Dedifferentiated amniotic fluid mesenchymal stem cell (primary cell): ENCODE measurements around the gene ITGAV.

Source experiments
- DNase-seq: peaks from one replicate; pipeline ENCODE4 v3.0.0-alpha.2; 2016; ENCODE audit errors: extremely low spot score

The ITGAV gene

DNA sequence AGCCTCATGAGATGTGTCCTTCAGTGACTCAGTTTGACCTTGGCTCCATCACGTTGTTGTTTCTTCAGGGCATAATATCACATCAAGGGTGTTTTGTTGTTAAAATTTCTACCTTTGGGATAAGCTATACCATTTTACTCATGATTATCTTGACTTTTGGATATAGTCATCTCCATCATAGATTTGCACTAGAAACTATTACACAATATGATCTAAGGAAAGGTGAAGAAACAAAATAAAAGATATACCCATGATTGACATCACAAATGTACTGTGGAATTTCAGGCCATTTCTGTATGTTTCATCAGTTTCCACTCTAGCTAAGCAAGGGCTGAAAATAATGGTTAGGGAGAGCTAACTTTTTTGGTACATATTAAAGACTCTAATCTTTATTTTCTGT, 79.3 kb downstream of the ITGAV start:
- no peak for DNase-seq

DNA sequence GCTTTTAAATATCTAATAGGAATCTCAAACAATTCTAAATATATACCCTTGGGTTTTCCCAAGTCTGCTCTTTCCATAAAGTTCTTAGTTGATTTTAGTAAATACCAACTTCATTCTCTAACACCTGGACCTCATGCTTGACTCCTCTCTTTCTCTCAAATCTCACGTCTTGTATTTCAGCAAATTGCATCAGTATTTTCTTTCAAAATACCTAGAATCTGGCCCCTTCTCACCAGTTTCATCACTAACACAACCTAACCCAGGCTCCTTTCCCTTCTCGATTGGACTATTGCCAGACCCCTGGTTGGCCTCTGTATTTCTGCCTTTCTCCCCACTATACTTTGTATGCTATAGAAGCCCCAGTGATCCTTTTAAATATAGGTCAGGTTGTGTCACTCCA, 81.0 kb downstream of the ITGAV start:
- no peak for DNase-seq

DNA sequence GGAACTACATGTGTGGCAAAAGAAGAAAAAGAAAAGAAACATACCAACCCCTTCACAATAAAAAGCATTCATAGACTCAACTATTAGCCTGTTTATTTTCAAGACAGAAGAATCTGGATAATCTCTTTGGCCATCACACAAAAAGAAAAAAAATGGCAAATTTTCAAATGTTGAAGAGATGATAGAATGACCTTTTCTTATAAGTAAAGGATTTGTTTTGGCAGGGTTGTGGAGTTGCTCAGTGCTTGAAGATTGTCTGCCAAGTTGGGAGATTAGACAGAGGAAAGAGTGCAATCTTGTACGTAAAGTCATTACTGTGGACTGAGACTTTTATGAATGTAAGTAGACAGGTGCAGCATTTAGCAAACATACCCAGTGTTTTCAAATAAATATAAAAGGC, 85.5 kb downstream of the ITGAV start:
- DNase-seq = no peak

DNA sequence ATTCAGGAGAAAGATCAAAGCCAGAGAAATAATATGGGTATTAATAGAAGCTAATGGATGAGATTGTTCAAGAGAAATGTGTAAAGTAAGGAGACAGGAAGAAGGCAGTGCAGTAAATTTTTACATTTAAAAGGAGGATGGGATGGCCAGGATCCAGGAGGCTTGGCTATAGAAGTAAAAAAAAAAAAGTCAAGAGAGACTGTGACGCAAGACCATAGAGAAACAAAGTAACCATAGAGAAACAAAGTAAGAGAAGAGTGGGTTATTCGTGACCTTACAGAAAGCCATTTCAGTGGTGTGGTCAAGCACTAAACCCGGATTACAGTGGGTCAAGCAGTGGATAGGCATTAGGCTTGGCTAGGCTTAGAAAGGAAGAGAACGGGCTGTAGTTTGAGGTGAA, 93.5 kb downstream of the ITGAV start:
- no peak for DNase-seq

DNA sequence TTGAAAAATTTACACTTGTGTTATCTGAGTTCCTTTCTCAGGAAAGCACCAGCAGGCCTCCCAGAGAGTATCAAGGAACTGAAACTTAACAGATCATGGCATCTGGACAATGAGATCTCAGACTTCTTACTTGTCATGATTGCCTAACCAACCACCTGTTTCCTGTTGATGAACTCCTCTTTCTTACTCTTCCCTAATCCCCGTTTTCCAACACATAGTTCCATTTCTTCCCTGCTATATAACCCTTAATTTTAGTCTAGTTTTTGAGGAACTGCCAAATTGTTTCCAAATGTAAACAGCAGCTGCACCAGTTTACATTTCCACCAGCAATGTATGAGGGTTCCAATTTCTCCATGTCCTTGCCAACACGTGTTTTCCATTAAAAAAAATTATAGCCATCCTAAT, 98.0 kb downstream of the ITGAV start:
- DNase-seq = no peak

DNA sequence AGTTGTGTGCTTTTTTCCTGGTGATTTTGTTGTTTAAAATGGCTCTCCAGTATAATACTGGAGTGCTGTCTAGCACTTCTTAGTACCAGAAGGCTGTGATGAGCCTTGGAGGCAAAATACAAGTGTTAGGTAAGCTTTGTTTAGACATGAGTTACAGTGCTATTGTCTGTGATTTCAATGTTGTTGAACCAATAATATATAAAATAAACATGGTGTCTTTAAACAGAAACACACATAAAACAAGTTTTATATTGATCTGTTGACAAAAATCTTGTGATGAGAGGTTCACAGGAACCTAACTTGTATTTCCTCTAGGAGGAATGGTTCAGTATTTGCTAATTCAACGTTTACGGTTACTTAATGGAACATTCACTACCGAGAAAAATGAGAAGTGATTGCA, 99.0 kb downstream of the ITGAV start:
- no peak for DNase-seq

DNA sequence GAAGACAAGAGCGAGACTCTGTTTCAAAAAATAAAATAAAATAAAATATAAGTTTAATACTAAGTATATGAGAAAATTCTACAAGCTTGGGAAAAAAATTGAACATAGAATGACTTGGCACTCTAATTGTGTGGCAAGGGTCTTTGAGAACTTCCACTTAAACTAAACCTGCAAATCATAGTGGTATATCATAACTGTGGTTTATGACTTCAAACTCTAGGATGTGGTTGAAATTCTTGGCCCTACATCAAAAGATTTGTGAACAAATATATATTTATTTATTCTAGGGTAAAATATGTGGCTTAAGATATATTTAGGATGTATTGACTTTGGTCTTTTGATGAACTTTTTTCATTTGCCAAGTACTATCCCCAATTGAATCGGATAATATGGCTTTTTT, 100.9 kb downstream of the ITGAV start:
- no peak for DNase-seq

DNA sequence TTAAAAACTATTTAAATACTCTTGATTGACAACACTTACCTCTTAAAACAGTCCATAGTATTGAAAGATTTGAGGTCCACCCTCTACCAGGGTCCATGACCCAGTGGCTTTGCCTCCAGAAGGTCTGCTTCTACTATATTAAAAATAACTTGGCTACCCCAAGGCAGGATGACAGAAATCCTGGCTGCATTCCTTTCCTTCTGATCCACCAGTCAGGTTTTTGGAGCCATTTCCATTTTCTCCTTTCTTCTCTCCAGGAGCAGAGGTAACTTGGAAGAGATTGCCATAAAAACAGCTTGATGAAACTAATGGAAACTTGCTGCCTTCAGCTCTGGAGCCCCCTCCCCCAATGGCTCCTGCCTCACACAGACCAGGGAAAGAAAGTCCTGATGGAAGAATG, 101.4 kb downstream of the ITGAV start:
- DNase-seq = no peak

DNA sequence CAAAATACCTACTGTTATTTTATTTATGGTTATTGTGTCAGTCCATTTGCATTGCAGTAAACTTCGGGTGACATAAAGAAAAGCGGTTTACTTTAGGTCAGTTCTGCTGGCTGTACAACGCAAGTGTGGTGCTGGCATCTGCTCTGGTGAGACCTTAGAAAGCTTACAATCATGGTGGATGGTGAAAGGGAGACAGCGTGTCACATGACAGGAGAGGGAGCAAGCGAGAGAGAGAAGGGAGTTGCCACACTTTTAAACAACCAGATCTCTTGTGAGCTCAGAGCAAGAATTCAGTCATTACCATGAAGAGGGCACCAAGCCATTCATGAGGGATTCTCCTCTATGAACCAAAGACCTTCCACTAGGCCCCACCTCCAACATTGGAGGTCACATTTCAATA, 102.0 kb downstream of the ITGAV start:
- DNase-seq = no peak

DNA sequence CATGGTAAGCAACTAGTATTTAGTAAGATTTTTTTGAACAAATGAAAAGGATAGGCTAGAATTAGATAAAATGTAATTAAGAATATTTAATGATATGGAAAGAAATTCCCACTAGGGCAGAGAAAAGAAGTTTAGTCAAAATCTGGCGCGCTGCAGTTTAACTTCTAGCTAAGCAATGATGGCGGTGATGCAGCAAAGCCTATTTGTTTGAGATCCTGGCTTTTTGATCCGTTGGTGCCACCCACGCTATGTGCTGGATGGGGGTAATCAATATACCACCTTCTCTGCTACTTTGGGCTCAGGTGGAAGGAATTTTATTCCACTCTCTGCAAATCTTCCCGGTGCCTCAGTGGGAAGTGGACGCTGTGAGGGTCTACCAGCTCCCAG, 103.6 kb downstream of the ITGAV start:
- DNase-seq = no peak

DNA sequence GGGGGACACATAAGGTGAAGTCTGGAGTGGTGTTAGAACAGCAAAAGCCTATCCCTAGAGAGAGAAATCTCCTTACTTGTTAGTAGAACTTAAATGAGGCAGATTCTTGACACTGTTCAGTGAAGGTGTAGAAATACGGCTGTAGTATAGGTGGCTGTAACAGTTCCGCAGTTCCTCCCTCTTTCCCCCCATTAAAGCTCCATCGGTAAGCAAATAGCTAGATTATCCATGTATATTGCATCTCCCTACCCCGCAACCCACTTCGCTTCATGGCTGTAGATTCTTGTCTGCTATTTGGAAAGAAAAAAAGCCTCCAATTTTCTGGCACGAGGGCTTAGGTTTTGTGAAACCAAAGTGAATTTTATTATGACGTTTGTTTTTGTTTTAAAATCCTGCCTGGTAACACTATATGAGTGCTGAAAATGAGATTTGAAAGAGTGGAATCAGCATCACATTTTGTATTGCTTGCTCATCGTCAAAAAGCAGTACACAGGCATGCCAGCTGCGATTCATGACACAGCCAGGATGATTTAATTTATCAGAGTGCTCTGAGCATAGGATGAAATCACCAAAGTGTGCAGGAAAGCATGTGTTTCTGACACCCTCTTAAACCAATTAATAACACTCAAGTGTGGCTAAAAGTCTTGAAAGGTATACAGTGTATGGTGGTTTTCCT, 105.4 kb downstream of the ITGAV start:
- DNase-seq = peak; percentile 82

DNA sequence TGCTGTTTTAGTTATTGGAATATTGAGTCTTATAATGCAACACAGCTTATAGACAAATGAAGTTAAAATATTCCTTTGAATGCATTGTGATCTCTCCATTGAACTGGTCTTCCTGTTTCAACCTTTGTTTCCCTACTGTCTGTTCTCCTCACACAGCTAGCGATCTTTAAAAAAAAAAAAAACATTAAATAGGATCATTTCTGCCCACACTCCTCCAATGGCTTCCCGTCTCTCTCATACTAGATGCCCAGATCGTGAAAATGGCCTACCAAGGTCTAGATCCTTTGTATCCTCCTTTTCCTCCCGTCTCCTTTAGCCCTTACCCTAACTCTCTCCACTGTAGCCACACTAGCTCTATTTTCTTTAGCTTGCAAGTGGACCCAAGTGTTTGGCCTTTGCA, 106.4 kb downstream of the ITGAV start:
- no peak for DNase-seq

DNA sequence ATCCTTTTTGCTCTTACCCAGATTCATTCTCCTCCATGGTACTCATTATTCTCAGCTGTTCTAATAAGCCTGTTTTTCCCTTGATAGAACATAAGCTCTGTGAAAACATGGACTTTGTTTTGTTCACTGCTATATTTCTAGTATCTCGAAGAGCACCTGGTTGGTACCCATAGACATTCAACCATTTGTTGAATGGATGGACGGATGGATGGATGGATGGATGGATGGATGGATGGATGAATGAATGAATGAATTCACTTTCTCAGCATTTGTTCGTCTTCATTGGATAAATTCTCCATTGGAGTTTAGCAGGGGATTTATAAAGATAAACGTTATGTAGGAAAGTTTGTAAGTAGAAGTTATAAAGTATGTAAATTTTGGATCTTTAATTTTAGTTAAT, 106.9 kb downstream of the ITGAV start:
- DNase-seq = no peak

DNA sequence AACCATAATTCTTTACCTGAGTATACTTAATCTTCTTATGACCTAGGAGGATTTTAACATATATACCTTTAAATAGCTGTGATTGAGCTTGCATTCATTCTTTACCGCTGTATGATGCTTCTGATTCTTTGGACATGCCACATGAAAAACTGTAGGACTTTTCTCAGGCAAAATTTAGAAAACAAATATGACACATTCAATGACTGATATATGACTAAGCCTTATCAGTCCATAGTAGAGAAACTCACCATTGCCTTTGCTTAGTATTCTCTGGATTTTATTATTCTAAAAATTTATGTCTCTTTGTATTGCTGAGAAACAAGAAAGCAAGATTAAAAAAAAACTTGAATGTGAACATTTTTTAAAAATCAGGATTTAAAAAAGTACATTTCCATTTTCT, 107.7 kb downstream of the ITGAV start:
- no peak for DNase-seq

DNA sequence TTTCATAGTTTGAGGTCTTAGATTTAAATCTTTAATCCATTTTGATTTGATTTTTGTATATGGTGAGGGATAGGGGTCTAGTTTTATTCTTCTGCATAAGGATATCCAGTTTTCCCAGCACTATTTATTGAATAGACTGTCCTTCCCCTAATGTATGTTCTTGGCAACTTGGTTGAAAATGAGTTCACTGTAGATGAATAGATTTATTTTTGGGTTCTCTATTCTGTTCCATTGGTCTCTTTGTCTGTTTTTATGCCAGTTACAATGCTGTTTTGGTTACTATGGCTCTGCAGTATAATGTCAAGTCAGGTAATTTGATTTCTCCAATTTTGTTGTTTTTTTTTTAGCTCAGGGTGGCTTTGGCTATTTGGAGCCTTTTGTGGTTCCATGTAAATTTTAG, 109.9 kb downstream of the ITGAV start:
- no peak for DNase-seq

DNA sequence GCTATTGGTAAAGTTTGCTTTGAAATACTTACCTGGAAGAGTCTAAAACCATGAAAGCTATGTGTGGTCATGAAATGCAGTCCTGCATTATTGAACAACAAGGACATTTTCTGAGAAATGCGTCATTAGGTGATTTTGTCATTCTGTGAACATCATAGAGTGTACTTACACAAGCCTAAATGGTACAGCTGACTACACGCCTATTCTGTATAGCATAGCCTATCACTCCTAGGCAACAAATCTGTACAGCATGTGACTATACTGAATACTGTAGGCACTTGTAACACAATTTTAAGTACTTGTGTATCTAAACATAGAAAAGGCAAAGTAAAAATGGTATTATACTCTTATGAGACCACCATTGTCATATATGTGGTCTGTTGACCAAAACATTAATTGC, 112.2 kb downstream of the ITGAV start:
- no peak for DNase-seq

DNA sequence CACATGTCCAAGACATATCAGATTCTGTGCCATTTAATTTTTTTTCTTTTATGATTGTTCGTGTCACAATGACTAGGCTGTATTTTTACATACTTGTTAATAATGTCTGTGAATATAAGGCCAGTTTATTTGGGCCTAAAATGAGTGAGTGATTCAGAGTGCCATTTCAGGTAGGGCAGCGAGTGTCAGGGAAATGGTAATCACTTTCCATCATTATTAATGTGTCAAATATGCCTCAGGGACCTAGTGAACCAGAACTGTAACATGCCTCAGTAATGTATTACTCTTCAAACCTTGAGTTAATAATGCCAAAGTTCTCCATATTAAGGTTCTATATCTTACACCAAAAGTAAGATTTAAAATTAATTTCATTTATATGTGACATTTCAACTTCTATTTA, 112.6 kb downstream of the ITGAV start:
- DNase-seq = no peak

DNA sequence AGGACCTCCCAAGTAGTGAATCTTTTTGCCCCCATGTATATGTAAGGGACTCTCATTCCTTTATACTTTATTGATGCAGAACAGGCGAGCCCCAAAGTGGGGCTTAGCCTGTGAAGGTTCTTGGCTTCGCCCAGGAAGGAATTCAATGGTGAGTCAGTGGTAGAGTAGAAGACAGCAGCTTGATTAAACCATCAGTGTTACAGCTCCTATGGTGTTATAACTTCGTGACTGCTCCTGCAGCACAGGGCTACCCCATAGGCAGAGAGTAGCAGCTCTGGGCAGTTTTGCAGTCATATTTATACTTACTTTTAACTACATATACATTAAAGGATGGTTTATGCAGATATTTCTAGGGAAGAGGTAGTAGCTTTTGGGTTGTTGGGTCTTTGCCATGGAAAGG, 115.0 kb downstream of the ITGAV start:
- no peak for DNase-seq

DNA sequence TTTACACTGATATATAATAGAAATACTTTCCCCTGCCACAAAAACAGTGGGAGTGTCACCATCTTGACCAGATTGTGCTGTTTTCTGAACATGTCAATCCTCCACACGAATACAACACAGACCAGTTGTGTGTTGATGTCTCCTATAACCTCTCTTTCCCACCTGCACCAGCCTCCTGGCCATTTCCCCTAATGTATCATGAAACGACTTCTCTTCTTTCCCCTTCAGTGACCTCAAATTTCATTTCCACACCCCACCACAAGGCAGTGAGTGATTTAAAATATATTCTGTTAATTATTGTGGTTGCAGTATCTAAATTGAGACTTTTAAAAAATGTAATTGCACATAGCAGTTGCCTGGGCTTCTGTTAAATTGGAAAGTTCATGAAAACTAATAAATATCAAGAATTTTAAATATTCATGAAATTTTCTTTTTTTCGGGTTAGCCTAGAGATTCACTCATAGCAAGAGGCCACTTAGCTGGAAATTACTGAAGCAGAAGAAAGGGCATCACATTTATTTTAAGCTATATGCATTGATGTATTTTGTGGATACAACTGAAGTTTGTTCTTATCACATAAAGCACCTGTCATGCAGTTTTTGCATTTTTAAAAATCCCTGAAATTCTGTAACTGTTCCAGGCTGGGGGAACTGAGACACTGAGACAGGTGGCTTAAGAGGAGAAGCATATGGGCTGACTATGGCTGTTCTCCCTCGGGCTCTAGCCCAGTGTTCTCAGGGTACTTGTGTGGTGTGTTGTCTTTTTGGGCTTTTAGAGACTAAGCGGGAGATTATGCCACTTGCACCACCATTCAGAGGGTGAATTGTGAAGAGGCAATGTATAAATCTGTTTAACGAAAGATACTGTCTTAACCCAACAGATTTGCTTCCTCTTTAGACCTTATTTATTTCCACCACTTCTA, 119.9 kb downstream of the ITGAV start:
- DNase-seq = no peak

DNA sequence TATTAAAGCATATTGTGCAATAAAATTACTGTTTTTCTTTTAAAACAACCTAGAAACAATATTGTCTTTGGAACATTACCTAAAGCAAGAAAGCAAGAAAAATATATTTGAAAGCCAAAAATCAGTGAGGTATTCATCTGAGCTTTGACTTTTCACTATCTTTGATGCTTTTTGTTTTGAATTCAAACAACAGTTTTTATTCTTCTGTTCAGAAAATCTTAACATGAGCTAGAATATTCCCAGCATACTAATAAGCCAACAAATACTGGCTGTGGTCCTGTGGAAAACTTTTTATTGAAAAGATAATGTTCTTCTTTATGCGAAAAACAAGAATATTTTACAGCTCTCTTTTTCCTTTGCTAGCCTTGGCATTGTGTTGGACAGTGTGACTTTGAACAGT, 123.8 kb downstream of the ITGAV start:
- no peak for DNase-seq

DNA sequence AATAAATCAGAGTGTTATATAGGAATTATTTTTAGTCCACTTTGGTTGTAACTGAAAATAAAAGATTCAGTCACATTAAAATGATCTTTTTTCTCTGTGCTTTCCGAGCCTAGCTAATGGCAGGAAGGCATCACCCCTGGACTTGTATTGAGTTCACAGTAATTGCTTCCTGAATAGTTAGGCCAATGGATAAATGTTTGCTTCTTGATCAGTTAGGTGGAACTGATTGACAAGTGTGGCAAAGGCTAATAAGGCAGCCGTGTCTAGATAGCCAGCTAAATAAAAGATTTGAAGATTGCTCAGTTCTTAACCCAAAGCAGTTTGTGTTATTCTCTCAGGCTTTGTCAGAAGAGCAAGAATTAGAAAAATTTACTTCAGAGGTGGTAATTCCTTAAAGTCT, 124.8 kb downstream of the ITGAV start:
- DNase-seq = no peak

DNA sequence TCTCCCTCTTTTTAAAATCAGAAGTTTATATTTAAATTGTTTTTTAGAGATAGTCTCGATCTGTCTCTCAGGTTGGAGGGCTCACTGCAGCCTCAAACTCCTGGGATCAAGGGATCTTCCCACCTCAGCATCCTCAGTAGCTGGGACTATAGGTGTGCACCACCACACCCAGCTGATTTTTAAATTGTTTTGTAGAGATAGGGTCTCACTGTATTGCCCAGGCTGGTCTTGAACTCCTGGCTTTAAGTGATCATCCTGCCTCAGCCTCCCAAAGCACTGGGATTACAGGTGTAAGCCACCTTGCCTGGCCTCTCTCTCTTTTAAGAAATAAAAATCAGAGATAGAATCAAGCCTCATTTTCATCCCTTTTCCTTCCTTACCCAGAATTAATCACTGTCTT, 126.1 kb downstream of the ITGAV start:
- DNase-seq = no peak

DNA sequence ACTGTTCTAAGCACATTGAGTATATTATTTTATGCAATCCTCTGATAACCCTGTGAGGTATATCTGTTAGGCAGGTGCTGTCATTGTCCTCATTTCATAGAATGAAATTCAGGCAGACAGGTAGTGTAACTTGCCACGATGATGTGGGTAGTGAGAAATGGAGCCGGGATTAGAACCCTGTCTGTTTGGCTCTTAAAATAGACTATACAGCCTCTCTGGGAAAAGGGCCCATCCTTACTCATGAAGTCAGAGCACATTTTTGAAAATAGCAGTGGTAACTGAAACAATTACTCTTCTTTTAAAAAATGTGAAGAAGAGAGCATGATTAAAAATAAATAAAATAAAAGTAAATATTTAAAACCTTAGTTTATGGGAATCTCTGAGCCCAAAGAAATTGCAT, 127.0 kb downstream of the ITGAV start:
- no peak for DNase-seq
